Retinal pigment epithelial cell (primary cell): ENCODE results near the gene SULT6B1.
A peak's percentile ranks its signal among the peaks of the same experiment; 100 is the strongest.

Experiments used
- DNase-seq: peaks from one replicate; pipeline ENCODE4 v3.0.0-alpha.2; 2010; ENCODE audit warnings: low read depth
- H3K4me3 ChIP-seq: 2 replicates; pipeline ENCODE4 v1.5.1; 2011; ENCODE audit warnings: mild to moderate bottlenecking, low read length, control low read depth, moderate library complexity
- TF ChIP-seq, protein P1 (sequence below): conservative IDR thresholded peaks from 2 replicates; pipeline ENCODE4 v1.5.1; 2011; ENCODE audit warnings: low read depth, low read length, control low read depth, inconsistent platforms

SULT6B1 gene

DNA sequence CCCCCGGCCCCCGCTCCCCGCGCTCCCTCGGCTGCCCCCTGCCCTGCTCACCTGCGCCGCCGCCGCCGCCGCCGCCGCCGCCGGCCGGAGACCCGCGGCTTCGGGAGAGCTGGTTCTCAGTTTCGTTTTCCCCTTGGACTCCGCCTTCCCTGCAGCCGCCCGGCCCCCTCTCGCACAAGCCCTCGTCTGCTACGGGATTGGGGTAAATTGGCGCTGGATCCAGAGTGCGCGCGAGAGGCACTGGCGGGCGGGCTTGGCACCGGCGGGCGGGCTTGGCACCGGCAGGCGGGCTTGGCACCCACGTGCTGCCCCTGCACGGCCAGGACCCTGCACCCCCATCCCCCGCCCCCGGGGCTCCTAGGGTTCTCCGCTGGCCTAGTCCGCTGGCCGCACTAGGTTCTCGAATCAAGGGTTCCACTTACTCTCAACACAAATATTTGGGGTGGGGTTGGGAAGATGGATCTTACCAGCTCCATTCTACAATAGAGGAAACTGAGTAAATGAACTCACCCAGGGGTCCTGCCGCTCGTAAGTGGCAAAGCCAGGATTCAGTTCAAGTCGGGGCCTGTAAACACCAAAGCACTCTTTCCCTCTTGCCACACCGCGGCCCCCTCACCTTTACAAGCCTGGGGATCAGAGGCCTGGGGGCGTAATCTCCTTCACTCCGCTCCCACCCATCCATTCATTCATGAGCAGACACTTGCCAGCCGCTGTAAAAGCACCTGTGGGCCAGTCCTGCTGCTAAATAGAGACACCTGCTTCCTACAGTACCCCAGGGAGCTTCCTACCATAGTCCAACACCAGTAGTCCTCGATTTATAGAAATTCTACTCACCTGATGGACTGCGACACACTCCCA, 31.4 kb downstream of the SULT6B1 start, which contains the start of gene EIF2AK2:
TSS of gene EIF2AK2 (minus strand) at position 124 of the 858 bp plus-strand sequence. CDS start 9,174 bp downstream, outside the sequence.
- DNase-seq: peak; percentile 42
- TF ChIP-seq, protein P1, sequence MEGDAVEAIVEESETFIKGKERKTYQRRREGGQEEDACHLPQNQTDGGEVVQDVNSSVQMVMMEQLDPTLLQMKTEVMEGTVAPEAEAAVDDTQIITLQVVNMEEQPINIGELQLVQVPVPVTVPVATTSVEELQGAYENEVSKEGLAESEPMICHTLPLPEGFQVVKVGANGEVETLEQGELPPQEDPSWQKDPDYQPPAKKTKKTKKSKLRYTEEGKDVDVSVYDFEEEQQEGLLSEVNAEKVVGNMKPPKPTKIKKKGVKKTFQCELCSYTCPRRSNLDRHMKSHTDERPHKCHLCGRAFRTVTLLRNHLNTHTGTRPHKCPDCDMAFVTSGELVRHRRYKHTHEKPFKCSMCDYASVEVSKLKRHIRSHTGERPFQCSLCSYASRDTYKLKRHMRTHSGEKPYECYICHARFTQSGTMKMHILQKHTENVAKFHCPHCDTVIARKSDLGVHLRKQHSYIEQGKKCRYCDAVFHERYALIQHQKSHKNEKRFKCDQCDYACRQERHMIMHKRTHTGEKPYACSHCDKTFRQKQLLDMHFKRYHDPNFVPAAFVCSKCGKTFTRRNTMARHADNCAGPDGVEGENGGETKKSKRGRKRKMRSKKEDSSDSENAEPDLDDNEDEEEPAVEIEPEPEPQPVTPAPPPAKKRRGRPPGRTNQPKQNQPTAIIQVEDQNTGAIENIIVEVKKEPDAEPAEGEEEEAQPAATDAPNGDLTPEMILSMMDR: no peak
- H3K4me3 ChIP-seq: peak within 1 kb of the TSS; percentile 83

DNA sequence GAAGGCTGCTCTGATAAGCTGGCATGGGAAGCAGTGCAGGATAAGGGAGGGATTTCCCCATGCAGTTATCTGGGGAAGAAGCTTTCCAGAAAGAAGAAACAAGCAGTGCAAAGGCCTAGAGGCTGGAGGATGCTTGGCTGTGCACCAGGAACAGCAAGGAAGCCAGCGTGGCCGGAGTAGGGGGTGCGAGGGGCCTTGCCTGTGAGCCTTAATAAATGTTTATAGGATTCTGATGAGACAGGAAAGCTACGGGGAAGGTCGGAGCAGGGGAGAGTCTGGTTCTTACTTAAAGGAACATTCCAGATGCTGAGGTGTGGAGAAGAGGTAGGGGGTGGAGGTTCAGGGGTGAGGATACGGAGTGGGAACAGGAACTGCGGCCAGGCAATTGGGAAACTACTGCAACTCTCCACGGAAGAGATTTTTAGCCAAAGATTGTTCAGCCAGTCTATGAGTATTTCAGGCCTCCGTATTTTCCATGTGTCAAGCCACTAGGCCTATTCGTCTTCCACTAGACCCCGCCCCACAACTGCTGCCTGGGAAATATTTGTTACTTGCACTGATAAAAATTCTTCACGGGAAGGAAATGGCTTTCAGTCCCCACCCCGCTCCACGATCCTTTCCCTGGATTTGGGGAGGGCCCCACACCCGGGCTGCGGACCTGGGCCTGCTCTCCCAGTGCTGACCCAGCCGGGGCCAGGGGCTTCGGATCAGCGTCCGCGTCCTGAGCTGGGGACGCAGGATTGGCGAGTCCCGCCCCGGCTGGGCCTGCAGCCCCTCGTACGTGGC, 32.2 kb downstream of the SULT6B1 start:
- peak overlapping the region; percentile 83 for H3K4me3 ChIP-seq
- TF ChIP-seq, protein P1: no peak
- DNase-seq: no peak

DNA sequence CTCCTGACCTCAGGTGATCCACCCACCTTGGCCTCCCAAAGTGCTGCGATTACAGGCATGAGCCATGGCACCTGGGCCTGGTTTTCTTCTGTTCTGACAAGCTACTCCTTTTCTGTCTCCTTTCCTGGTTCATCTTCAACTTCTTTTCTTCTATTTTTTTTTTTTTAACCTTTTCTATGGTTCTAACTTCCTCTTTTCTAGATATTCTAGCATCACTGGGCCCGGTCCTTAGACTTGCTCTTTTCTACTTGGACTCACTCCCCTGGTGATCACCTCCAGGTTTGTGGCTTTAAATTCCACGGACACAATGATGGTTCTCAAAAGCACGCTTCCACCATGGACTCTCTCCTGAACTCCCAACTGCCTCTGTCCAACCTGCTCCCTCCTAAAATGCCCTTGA, 33.7 kb downstream of the SULT6B1 start:
- DNase-seq: no peak
- H3K4me3 ChIP-seq: no peak overlapping the region
- TF ChIP-seq, protein P1: no peak

DNA sequence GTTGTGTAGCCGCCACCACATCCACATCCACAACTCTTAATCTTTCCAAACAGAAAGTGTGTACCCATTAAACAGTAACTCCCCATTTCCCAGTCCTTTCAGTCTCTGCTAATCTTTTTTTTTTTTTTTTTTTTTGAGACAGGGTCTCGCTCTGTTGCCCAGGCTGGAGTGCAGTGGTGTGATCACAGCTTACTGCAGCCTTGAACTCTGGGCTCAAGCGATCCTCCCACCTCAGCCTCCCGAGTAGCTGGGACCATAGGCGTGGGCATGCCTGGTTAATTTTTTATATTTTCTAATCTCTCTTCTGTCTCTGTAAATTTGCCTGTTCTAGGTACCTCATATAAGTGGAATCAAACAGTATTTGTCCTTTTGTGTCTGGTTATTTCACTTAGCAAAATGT, 35.2 kb downstream of the SULT6B1 start:
- TF ChIP-seq, protein P1: no peak
- H3K4me3 ChIP-seq: no peak overlapping the region
- DNase-seq: no peak

DNA sequence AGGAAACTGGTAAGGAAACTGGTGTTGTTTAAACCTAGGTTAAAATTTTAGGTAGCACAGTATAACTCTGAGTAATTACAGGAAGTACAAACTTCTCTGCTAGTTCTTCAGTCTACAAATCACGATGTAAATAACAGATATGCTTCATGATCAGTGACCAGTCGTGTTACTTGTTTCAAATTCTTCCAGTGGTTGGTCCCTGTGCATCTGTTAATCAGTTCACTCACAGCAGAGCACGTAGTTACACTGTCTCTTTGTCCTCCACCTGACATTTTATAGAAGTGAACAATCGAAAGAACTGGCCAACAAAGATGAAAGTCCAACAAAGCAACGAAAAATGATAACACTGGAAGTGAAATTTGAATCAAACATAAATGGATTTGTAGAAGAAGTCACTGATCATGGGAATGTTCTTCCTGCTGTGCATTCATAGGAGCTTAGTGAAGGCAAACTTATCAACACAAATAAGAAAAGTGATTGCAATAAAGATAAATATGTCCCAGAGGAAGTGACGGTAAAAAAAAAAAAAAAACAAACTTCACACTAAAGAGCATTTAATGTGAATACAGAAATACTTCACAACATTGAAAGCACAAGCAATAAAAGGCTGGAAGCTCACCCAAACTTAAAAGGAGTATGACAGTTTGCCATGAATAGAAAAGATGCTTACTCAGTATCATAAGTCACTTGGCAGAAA, 38.7 kb downstream of the SULT6B1 start:
- H3K4me3 ChIP-seq: no peak overlapping the region
- TF ChIP-seq, protein P1: no peak
- no peak for DNase-seq

DNA sequence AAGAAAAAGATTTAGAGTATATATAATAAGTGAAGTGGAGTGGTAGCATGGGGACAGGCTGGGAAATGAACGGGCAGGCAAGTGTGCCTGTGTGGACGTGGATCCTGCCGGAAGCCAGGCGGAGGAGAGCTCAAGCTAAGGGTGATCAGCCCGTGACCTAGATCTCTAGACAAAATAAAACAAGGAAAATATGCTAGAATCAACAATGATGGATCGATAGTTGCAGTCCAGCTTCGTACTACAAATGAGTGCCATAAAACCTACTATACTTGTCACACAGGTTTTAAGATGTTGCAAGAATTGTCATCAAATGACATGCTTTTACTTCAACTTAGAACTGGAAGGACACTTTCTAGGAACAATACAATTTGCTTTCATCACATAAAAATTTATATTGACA, 40.1 kb downstream of the SULT6B1 start:
- no peak for DNase-seq
- H3K4me3 ChIP-seq: no peak overlapping the region
- TF ChIP-seq, protein P1: no peak
